GM13976 (cell line): ENCODE data around the gene STAB1.

Experiments
- DNase-seq: peaks from one replicate; pipeline ENCODE4 v3.0.0; 2012; ENCODE audit warnings: low spot score
- in situ Hi-C: fragments of 300-500 bp; cut with MboI; formaldehyde crosslinking; loops from one replicate; pipeline ENCODE4 v1.12.0; 2022; ENCODE audit warnings: low sequenced_read_pairs, mixed read lengths, inconsistent platforms; ENCODE audit not compliant: unreplicated experiment
- TF ChIP-seq, protein P1 (sequence below): IDR thresholded peaks from 2 replicates; pipeline ENCODE4 v1.5.1; 2012; ENCODE audit warnings: borderline replicate concordance, mild to moderate bottlenecking; ENCODE audit not compliant: insufficient read depth; ENCODE audit errors: extremely low read depth, missing control alignments, control extremely low read depth

The STAB1 gene, protein sequence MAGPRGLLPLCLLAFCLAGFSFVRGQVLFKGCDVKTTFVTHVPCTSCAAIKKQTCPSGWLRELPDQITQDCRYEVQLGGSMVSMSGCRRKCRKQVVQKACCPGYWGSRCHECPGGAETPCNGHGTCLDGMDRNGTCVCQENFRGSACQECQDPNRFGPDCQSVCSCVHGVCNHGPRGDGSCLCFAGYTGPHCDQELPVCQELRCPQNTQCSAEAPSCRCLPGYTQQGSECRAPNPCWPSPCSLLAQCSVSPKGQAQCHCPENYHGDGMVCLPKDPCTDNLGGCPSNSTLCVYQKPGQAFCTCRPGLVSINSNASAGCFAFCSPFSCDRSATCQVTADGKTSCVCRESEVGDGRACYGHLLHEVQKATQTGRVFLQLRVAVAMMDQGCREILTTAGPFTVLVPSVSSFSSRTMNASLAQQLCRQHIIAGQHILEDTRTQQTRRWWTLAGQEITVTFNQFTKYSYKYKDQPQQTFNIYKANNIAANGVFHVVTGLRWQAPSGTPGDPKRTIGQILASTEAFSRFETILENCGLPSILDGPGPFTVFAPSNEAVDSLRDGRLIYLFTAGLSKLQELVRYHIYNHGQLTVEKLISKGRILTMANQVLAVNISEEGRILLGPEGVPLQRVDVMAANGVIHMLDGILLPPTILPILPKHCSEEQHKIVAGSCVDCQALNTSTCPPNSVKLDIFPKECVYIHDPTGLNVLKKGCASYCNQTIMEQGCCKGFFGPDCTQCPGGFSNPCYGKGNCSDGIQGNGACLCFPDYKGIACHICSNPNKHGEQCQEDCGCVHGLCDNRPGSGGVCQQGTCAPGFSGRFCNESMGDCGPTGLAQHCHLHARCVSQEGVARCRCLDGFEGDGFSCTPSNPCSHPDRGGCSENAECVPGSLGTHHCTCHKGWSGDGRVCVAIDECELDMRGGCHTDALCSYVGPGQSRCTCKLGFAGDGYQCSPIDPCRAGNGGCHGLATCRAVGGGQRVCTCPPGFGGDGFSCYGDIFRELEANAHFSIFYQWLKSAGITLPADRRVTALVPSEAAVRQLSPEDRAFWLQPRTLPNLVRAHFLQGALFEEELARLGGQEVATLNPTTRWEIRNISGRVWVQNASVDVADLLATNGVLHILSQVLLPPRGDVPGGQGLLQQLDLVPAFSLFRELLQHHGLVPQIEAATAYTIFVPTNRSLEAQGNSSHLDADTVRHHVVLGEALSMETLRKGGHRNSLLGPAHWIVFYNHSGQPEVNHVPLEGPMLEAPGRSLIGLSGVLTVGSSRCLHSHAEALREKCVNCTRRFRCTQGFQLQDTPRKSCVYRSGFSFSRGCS (N-terminal part only)

DNA sequence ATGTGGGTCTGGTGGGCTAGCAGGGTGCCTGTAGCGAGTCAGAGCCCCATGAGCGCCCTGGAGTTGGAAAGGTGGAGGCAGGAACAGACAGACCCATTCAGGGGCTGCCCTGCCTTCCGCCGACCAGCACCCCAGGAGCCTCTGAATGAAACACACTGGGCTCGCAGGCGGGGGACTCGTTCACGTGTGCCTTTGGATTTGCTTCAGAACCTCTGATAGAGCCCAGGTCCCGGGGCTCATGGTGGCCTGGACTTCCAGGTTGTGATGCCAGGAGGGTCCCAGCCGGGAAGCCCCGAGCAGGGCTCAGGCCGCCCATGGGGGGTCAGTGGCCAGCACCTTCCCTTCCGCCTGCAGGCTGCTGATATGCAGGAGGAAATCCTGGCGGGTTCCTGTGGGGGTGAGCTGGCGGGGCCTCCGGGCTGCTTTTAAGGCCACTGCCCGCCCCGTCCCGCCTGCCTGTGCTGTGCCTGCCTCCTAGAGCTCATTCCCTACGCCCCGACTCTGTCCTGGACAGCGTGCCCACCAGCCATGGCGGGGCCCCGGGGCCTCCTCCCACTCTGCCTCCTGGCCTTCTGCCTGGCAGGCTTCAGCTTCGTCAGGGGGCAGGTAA, at the start of gene STAB1:
Gene STAB1, plus strand, starts transcription at position 453 of the 610 bp plus-strand sequence. Its CDS starts 76 bp downstream, at position 529.
- TF ChIP-seq, protein P1, sequence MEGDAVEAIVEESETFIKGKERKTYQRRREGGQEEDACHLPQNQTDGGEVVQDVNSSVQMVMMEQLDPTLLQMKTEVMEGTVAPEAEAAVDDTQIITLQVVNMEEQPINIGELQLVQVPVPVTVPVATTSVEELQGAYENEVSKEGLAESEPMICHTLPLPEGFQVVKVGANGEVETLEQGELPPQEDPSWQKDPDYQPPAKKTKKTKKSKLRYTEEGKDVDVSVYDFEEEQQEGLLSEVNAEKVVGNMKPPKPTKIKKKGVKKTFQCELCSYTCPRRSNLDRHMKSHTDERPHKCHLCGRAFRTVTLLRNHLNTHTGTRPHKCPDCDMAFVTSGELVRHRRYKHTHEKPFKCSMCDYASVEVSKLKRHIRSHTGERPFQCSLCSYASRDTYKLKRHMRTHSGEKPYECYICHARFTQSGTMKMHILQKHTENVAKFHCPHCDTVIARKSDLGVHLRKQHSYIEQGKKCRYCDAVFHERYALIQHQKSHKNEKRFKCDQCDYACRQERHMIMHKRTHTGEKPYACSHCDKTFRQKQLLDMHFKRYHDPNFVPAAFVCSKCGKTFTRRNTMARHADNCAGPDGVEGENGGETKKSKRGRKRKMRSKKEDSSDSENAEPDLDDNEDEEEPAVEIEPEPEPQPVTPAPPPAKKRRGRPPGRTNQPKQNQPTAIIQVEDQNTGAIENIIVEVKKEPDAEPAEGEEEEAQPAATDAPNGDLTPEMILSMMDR, result no peak
- in situ Hi-C loops, result no loop called here
- no peak for DNase-seq

DNA sequence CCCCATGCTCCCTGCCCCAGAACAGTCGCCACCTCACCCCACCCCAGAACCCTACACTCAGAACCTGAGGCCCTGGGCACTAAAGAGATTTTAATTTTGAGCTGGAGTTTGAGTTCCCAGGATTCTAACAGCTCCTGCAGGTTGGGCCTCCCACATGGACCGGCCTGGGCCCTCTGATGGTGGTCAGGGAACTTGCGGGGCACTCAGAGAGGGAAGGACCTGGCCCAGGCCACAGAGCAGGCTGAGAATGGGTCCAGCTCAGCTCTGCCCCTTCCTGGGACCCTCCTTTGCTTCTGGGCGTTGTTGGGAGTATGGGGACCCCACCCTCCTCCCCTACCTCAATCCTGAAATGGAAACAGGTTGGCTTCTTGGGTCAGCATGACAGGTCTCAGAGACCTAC, 49.1 kb upstream of the STAB1 start:
- TF ChIP-seq, protein P1, result no peak
- in situ Hi-C loops, result no loop called here
- DNase-seq, result no peak

DNA sequence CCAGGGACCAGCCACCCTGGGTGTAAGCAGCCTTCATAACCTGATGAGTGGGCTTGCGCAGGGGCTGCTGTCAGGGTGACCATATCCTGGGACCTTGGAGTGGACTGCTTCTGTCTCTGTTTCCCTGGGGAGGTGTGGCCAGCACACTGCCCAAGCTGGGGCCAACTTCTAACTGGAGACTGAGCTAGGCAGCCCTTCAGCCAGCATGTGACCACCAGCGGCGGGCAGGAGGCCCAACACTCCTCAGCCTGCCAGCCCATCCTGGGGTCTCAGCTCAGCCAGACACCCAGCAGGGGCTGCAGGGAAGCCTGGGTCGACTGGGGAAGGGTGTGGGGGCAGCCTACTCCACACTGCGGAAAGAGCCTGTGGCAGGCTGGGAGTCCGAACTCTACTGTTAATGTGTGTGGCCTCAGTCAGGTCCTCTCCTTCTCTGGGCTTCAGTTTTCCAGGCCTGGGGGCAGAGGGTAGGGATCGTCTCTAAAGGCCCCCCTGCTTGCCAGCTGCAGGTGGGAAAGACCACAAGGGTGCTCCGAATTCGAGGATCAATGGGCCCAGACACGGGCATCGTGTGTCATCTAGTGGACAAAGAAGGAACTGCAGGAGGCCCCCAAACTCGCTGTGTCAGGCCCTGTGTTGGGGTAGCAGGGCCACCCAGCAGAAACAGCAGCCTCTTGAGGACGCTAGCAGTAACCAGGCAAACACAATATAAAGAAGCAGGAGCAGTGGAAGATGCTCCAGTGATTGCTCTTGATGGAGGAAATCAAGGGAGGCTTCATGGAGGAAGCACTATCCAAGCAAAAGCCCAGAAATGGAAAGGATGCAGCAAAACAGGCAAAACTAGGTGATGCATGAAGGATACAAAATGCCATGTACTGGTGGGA, 48.3 kb upstream of the STAB1 start:
- DNase-seq, result peak; percentile 84
- TF ChIP-seq, protein P1, result peak; percentile 89
- in situ Hi-C loops, result no loop called here

DNA sequence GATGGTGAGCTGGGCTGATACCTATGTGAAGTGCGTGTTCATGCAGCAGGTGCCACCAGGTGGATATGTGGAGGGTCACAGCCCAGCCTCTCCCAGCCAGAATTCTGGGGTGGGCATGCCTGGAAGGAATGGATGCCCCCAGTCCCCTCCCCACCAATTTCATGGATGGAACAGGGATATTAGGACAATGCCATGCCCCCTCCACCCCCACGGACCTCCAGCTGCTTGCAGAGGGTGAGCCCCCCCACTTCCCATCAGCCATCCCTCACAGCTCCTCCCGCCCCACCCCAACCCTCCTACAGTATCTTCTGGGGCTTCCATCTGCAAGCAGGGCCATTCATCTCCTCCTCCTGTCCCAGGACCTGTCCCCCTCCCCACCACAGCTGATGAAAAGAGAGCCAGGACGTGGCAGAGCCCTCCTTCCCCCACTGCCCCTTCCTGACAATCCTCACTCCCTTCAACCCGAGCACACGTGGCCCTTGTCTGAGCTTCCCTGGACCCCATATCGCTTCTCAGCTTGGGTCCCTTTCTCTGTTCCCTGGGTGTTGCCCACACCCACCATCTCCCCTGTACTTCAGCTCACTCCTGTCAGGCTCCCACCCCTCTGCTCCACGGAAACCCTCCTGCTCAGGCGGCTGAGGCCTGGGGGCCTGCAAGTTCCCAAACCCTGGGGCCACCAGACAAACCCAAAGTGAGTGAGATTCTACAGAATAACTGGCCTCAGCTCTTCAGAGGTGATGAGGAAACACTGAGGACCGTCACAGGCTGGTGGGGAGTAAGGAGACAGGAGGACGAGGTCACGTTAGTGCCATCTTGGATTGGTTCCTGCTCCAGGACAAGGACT, 47.4 kb upstream of the STAB1 start:
- TF ChIP-seq, protein P1, result no peak

DNA sequence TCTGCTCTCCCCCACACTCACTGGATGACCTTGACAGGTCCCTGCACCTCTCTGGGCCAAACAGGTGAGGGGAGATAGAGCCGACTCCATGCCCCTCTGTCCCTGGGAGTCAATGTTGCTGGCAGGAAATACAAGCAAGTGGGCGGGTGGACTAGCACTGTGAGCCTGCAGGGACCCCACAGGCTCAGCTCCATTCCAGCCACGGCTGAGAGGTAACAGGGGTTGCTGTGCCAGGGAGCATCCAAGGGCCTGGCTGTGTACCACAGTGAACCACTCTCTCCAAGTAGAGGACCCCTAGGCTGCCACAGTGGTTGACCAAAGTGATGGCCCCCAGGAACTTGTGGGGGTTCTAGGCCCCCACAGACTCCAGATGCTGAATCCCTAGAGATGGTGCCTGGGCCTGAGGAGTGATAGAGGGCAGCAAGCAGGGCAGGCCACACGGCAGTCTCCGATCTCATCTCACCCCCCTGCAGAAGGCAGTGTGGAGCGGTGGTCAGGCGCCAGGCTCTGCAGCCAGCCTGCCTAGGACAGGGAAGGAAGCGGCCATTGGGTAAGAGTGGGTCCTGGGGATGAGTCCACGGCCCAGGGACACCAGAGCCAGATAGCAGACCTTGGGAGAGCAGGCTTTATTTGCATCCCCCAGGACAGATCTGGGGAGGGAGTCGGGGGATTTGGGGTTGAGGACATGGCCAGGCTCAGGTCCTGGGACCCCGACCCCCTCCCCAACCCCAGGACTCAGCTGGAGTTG, 44.5 kb upstream of the STAB1 start:
- in situ Hi-C loops, result no loop called here
- no peak for DNase-seq
- TF ChIP-seq, protein P1, result no peak

More for the DNA sequence above, 47.4 kb upstream of the STAB1 start:
- in situ Hi-C loops, result no loop called here
- no peak for DNase-seq
